Measurements from ENCODE around the gene PYGB. TPM values are rescaled to one million over a fixed set of nuclear protein-coding genes. Genes with fewer than 3 reads are reported as not detected.

PYGB gene
- total RNA-seq, 1 experiment from 2014 or later, result 435 TPM

GRCh38 chr20:25295386-25296093 is 47.7 kb downstream of the PYGB start:
- peak overlapping the region; percentile 75 for H3K27ac Mint-ChIP-seq (ENCODE audit: low read depth, unreplicated experiment)
- no peaks in the 10 kb centered on the region for H3K9me3 Mint-ChIP-seq (ENCODE audit: unreplicated experiment)
- peaks cover 99% of the 10 kb centered on the region for H3K36me3 Mint-ChIP-seq (ENCODE audit: insufficient read depth, unreplicated experiment)
- TF ChIP-seq CTCF (IDR thresholded peaks at IDR 0.05; ENCODE audit: unreplicated experiment), result no peak
- H3K27me3 Mint-ChIP-seq (ENCODE audit: insufficient read depth, unreplicated experiment), result no peaks in the 10 kb centered on the region
- peak overlapping the region; percentile 10 for H3K4me3 Mint-ChIP-seq (ENCODE audit: unreplicated experiment)
- H3K4me1 Mint-ChIP-seq (ENCODE audit: insufficient read depth, unreplicated experiment), result peaks cover 9% of the 10 kb centered on the region
- no TSS peak for BruUV-seq (replicated peaks)
- POLR2A ChIA-PET, result interaction anchor here (0.6 to 4.3 kb wide), 24 partner anchors 8 to 303 kb away, joined by 3 to 93 read pairs (median 4); partner anchors contain the start of genes ABHD12, APMAP, GINS1 and PYGB
- CTCF ChIA-PET, result interaction anchor here (0.6 to 4.6 kb wide), 34 partner anchors 11 to 1513 kb away, joined by 3 to 41 read pairs (median 4); partner anchors contain the start of gene GINS1
- intact Hi-C loops (cut with micrococcal nuclease), result no loop called here
- DNase-seq (ENCODE audit: unreplicated experiment), result peak; percentile 50

GRCh38 chr20:25296094-25297093 is 48.5 kb downstream of the PYGB start:
- BruUV-seq (replicated peaks), result no TSS peak
- H3K9me3 Mint-ChIP-seq (ENCODE audit: unreplicated experiment), result no peaks in the 10 kb centered on the region
- POLR2A ChIA-PET, result interaction anchor here (0.6 to 4.3 kb wide), 19 partner anchors 9 to 304 kb away, joined by 3 to 93 read pairs (median 4); partner anchors contain the start of genes APMAP, GINS1 and PYGB

DNA sequence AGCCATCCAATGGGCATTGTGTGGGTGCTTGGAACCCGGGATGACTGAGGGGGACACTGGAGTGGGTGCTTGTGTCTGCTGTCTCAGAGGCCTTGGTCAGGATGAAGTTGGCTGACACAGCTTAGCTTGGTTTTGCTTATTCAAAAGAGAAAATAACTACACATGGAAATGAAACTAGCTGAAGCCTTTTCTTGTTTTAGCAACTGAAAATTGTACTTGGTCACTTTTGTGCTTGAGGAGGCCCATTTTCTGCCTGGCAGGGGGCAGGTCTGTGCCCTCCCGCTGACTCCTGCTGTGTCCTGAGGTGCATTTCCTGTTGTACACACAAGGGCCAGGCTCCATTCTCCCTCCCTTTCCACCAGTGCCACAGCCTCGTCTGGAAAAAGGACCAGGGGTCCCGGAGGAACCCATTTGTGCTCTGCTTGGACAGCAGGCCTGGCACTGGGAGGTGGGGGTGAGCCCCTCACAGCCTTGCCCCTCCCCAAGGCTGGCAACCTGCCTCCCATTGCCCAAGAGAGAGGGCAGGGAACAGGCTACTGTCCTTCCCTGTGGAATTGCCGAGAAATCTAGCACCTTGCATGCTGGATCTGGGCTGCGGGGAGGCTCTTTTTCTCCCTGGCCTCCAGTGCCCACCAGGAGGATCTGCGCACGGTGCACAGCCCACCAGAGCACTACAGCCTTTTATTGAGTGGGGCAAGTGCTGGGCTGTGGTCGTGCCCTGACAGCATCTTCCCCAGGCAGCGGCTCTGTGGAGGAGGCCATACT is 49.4 kb downstream of the PYGB start:
- no peaks in the 10 kb centered on the region for H3K27me3 Mint-ChIP-seq (ENCODE audit: insufficient read depth, unreplicated experiment)
- TSS peak; percentile 58 for BruUV-seq (replicated peaks)
- ChIA-PET POLR2A (interaction anchor here (3.1 to 4.3 kb wide), 2 partner anchors 11 to 45 kb away, joined by 32 to 93 read pairs; partner anchors contain the start of gene PYGB), CTCF (interaction anchor here (0.7 to 4.6 kb wide), 6 partner anchors 12 to 303 kb away, joined by 3 to 27 read pairs (median 6); no protein-coding TSS in a partner anchor)
- no peaks in the 10 kb centered on the region for H3K9me3 Mint-ChIP-seq (ENCODE audit: unreplicated experiment)
- H3K4me3 Mint-ChIP-seq (ENCODE audit: unreplicated experiment), result no peak overlapping the region
- H3K27ac Mint-ChIP-seq (ENCODE audit: low read depth, unreplicated experiment), result peak overlapping the region; percentile 75
- TF ChIP-seq CTCF (IDR thresholded peaks at IDR 0.05; ENCODE audit: unreplicated experiment), result no peak
- no peak for DNase-seq (ENCODE audit: unreplicated experiment)
- H3K4me1 Mint-ChIP-seq (ENCODE audit: insufficient read depth, unreplicated experiment), result peaks cover 17% of the 10 kb centered on the region
- peaks cover 94% of the 10 kb centered on the region for H3K36me3 Mint-ChIP-seq (ENCODE audit: insufficient read depth, unreplicated experiment)
- intact Hi-C loops (cut with micrococcal nuclease), result no loop called here

More at GRCh38 chr20:25296094-25297093, 48.5 kb downstream of the PYGB start:
- peaks cover 12% of the 10 kb centered on the region for H3K4me1 Mint-ChIP-seq (ENCODE audit: insufficient read depth, unreplicated experiment)
- TF ChIP-seq CTCF (IDR thresholded peaks at IDR 0.05; ENCODE audit: unreplicated experiment), result no peak
- DNase-seq (ENCODE audit: unreplicated experiment), result peak; percentile 31
- peaks cover 95% of the 10 kb centered on the region for H3K36me3 Mint-ChIP-seq (ENCODE audit: insufficient read depth, unreplicated experiment)
- intact Hi-C loops (cut with micrococcal nuclease), result no loop called here
- CTCF ChIA-PET, result interaction anchor here (0.6 to 4.6 kb wide), 31 partner anchors 12 to 302 kb away, joined by 3 to 41 read pairs (median 4); no protein-coding TSS in a partner anchor
- no peaks in the 10 kb centered on the region for H3K27me3 Mint-ChIP-seq (ENCODE audit: insufficient read depth, unreplicated experiment)
- peak overlapping the region; percentile 10 for H3K4me3 Mint-ChIP-seq (ENCODE audit: unreplicated experiment)
- peak overlapping the region; percentile 75 for H3K27ac Mint-ChIP-seq (ENCODE audit: low read depth, unreplicated experiment)

Data from MCF 10A (cell line).